HepG2 (cell line): ENCODE results near the gene ZBTB7B. TPM values are rescaled to one million over a fixed set of nuclear protein-coding genes. Genes with fewer than 3 reads are reported as not detected.
A peak's percentile ranks its signal among the peaks of the same experiment; 100 is the strongest.

ENCODE experiments used
- AHDC1 ChIP-seq: sonication (generic); formaldehyde crosslinking; IDR thresholded peaks from 2 replicates; pipeline ENCODE4 v1.5.1; 2020; ENCODE audit warnings: mild to moderate bottlenecking, missing genetic modification reagents, borderline replicate concordance
- DNMT1 ChIP-seq: sonication (generic); formaldehyde crosslinking; IDR thresholded peaks from 2 replicates; pipeline ENCODE4 v1.5.1; 2020; ENCODE audit warnings: mild to moderate bottlenecking, missing genetic modification reagents
- HNRNPL ChIP-seq: fragments of 200-400 bp; formaldehyde crosslinking; IDR thresholded peaks from 2 replicates; pipeline ENCODE4 v1.6.1; 2017; ENCODE audit warnings: mild to moderate bottlenecking, low read depth, low read length
- MIXL1 ChIP-seq: IDR thresholded peaks from 2 replicates; pipeline ENCODE4 v1.6.1; 2016
- NRL ChIP-seq: sonication (generic); formaldehyde crosslinking; IDR thresholded peaks from 2 replicates; pipeline ENCODE4 v1.5.0; 2020; ENCODE audit warnings: missing genetic modification reagents, mild to moderate bottlenecking, moderate library complexity, borderline replicate concordance
- RFX3 ChIP-seq: IDR thresholded peaks from 2 replicates; pipeline ENCODE4 v1.6.1; 2016; ENCODE audit warnings: missing biosample characterization, missing genetic modification reagents
- ZNF414 ChIP-seq: sonication (generic); formaldehyde crosslinking; IDR thresholded peaks from 2 replicates; pipeline ENCODE4 v1.5.0; 2020; ENCODE audit warnings: missing genetic modification reagents
- ZNF510 ChIP-seq: sonication (generic); formaldehyde crosslinking; IDR thresholded peaks from 2 replicates; pipeline ENCODE4 v1.4.0; 2020; ENCODE audit warnings: low read depth, mild to moderate bottlenecking, missing genetic modification reagents
- ZNF660 ChIP-seq: sonication (generic); formaldehyde crosslinking; IDR thresholded peaks from 2 replicates; pipeline ENCODE4 v1.5.1; 2020; ENCODE audit warnings: mild to moderate bottlenecking, low read depth, missing genetic modification reagents, borderline replicate concordance
- polyA plus RNA-seq, 8 experiments: library from polyadenylated mRNA; depleted of rRNA in 3 of 8; stranded (reverse) in 7 of 8; unstranded in 1 of 8; fragments of >200 nt; fragmentation: Illumina TruSeq in 4 of 8; extraction: Trizol in 4 of 8; gene quantifications; 2 replicates each; pipeline versions ENCODE4 v1.2.1 to v1.2.3, GENCODE V29; 2011 to 2016; ENCODE audit warnings: low read depth in 4 of 8, missing spikeins in 1 of 8, mixed read lengths in 1 of 8; ENCODE audit not compliant: insufficient read depth in 1 of 8
- total RNA-seq, 5 experiments: library from RNA; depleted of rRNA; stranded (reverse); fragments of >200 nt; fragmentation: Illumina TruSeq; extraction: Trizol; gene quantifications; 2 replicates each; pipeline ENCODE4 v1.2.3, GENCODE V29; 2016; ENCODE audit warnings: low read depth in 1 of 5

ZBTB7B gene
- total and polyA plus RNA-seq, 2 of the 13 experiments (the other 11 are each of a cell fraction or from before 2014, with no cell fraction given) = 15.5 to 17.5 TPM

GRCh38 chr1:154972517-154973343, 29.9 kb upstream of the ZBTB7B start (continued):
- TF ChIP-seq ZNF660 (CRISPR knock-in tag) = no peak
- no peak for TF ChIP-seq NRL (CRISPR knock-in tag)
- no peak for TF ChIP-seq HNRNPL
- TF ChIP-seq DNMT1 (CRISPR knock-in tag) = no peak
- no peak for TF ChIP-seq RFX3
- no peak for TF ChIP-seq MIXL1 (CRISPR knock-in tag)
- no peak for TF ChIP-seq ZNF510 (CRISPR knock-in tag)
- peak; percentile 29; the same call in 1 of the 2 replicates for TF ChIP-seq ZNF414 (CRISPR knock-in tag)
- peak; percentile 35; the same call in 1 of the 2 replicates for TF ChIP-seq AHDC1 (CRISPR knock-in tag)
